Kidney epithelial cell (primary cell): Measurements from ENCODE around the gene RAET1L. TPM values are rescaled to one million over a fixed set of nuclear protein-coding genes. Genes with fewer than 3 reads are reported as not detected.

Experiments used
- DNase-seq: peaks from one replicate; pipeline ENCODE4 v3.0.0-alpha.2; 2010; ENCODE audit warnings: low read depth
- H3K27me3 ChIP-seq: 2 replicates; pipeline ENCODE4 v1.6.0; 2011; ENCODE audit warnings: low read length; ENCODE audit not compliant: control insufficient read depth, insufficient read depth
- H3K36me3 ChIP-seq: 2 replicates; pipeline ENCODE4 v1.5.1; 2011; ENCODE audit warnings: low read length; ENCODE audit not compliant: control insufficient read depth, insufficient read depth
- H3K4me3 ChIP-seq: 2 replicates; pipeline ENCODE4 v1.5.1; 2011; ENCODE audit warnings: low read depth, mild to moderate bottlenecking, control low read depth, low read length
- total RNA-seq: library from RNA; depleted of rRNA; stranded (reverse); fragments of >200 nt; gene quantifications from 2 replicates; pipeline ENCODE4 v1.2.3, GENCODE V29; 2015
- TF ChIP-seq, protein P1 (sequence below): IDR thresholded peaks from 2 replicates; pipeline ENCODE4 v1.5.1; 2011; ENCODE audit warnings: mild to moderate bottlenecking, moderate library complexity, low read length, control low read depth, inconsistent platforms; ENCODE audit not compliant: insufficient read depth, poor library complexity, severe bottlenecking

The RAET1L gene
- total RNA-seq, 1 donor from 2014 or later: 1.5 TPM

- no peak for DNase-seq
- H3K27me3 ChIP-seq: peaks cover 75% of the 10 kb centered on the region
- TF ChIP-seq, protein P1, sequence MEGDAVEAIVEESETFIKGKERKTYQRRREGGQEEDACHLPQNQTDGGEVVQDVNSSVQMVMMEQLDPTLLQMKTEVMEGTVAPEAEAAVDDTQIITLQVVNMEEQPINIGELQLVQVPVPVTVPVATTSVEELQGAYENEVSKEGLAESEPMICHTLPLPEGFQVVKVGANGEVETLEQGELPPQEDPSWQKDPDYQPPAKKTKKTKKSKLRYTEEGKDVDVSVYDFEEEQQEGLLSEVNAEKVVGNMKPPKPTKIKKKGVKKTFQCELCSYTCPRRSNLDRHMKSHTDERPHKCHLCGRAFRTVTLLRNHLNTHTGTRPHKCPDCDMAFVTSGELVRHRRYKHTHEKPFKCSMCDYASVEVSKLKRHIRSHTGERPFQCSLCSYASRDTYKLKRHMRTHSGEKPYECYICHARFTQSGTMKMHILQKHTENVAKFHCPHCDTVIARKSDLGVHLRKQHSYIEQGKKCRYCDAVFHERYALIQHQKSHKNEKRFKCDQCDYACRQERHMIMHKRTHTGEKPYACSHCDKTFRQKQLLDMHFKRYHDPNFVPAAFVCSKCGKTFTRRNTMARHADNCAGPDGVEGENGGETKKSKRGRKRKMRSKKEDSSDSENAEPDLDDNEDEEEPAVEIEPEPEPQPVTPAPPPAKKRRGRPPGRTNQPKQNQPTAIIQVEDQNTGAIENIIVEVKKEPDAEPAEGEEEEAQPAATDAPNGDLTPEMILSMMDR: no peak
- no peaks in the 10 kb centered on the region for H3K36me3 ChIP-seq
- no peak overlapping the region for H3K4me3 ChIP-seq
These were observed 36.6 kb downstream of the RAET1L start for GRCh38 chr6:149988550-149989346.

DNA sequence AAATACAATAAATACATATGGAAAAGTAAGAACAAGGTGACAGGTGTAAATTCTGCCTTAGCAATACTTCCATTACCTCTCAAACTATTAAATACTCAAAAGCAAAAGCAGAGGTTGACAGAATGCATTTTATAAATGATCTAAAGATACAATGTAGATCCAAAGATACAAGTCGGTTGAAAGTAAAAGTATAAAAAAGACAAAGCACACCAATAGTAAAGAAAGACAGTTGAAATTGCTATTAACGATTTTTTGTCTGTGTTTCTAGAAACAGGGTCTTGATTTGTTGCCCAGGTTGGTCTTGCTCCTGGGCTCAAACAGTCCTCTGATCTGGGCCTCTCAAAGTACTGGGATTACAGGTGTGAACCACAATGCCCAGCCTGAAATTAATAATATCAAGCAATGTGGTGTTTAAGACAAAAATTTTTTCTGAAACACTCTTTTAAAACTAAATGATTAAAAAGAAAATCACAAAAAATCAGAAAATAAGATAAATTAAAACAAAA, 37.7 kb downstream of the RAET1L start:
- Histone ChIP-seq H3K4me3 (no peak overlapping the region), H3K27me3 (peaks cover 78% of the 10 kb centered on the region), H3K36me3 (no peaks in the 10 kb centered on the region)
- DNase-seq: no peak
- TF ChIP-seq, protein P1: no peak

GRCh38 chr6:149985481-149985937, 39.8 kb downstream of the RAET1L start:
- Histone ChIP-seq H3K27me3 (peaks cover 68% of the 10 kb centered on the region), H3K36me3 (no peaks in the 10 kb centered on the region), H3K4me3 (no peak overlapping the region)
- TF ChIP-seq, protein P1: no peak
- DNase-seq: no peak

GRCh38 chr6:149984773-149985172, 40.6 kb downstream of the RAET1L start:
- DNase-seq: no peak
- peaks cover 63% of the 10 kb centered on the region for H3K27me3 ChIP-seq
- no peak overlapping the region for H3K4me3 ChIP-seq
- no peaks in the 10 kb centered on the region for H3K36me3 ChIP-seq
- TF ChIP-seq, protein P1: no peak

- Histone ChIP-seq H3K27me3 (peaks cover 56% of the 10 kb centered on the region), H3K4me3 (no peak overlapping the region)
- no peak for DNase-seq
These were observed 42.2 kb downstream of the RAET1L start for GRCh38 chr6:149983145-149983544.

More at GRCh38 chr6:149983145-149983544, 42.2 kb downstream of the RAET1L start:
- TF ChIP-seq, protein P1: no peak
- no peaks in the 10 kb centered on the region for H3K36me3 ChIP-seq
